Measurements from ENCODE around the gene OR5K4.
A peak's percentile ranks its signal among the peaks of the same experiment; 100 is the strongest.

The OR5K4 gene

GRCh38 chr3:98343647-98344507 is 9.8 kb upstream of the OR5K4 start:
- TF ChIP-seq, protein P1, sequence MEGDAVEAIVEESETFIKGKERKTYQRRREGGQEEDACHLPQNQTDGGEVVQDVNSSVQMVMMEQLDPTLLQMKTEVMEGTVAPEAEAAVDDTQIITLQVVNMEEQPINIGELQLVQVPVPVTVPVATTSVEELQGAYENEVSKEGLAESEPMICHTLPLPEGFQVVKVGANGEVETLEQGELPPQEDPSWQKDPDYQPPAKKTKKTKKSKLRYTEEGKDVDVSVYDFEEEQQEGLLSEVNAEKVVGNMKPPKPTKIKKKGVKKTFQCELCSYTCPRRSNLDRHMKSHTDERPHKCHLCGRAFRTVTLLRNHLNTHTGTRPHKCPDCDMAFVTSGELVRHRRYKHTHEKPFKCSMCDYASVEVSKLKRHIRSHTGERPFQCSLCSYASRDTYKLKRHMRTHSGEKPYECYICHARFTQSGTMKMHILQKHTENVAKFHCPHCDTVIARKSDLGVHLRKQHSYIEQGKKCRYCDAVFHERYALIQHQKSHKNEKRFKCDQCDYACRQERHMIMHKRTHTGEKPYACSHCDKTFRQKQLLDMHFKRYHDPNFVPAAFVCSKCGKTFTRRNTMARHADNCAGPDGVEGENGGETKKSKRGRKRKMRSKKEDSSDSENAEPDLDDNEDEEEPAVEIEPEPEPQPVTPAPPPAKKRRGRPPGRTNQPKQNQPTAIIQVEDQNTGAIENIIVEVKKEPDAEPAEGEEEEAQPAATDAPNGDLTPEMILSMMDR (conservative IDR thresholded peaks at IDR 0.05; ENCODE audit: low read depth, low read length): peak; percentile 80
- DNase-seq (ENCODE audit: low read depth): no peak
- H3K4me3 ChIP-seq (ENCODE audit: low read length): no peak overlapping the region

DNA sequence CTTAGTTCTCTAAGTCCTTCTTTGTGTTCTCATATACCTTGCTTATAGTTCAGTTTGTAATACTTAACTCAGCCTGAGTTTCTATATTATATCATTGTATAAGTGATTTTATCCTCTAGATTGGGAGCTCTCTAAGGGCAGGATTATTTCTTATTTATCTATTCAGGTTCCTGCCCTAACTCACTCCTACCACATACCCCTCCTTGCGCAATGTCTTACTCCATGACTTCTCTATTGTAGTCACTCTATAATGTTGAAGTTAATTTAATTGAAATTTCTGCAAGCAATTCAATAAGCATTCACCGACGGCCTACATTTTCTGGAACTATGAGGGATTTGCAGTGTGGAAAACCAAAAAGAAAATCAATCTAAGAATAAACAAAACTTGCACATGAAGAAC is 3.6 kb upstream of the OR5K4 start:
- no peak for DNase-seq (ENCODE audit: low read depth)
- H3K4me3 ChIP-seq (ENCODE audit: low read length): no peak overlapping the region
- TF ChIP-seq, protein P1 (conservative IDR thresholded peaks at IDR 0.05; ENCODE audit: low read depth, low read length): no peak

DNA sequence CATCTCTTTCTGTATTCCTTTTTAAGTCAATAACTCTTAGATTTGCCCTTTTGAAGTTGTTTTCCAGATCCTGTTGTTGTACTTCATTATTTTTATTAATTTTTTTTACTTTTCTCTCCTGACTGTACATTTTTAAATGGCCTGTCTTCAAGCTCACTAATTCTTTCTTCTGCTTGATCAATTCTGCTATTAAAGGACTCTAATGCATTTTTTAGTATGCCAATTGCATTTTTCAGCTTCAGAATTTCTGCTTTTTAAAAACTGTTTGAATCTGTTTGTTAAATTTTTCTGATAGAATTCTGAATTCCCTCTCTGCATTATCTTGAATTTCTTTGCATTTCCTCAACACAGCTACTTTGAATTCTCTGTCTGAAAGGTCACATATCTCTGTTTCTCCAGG is 5.6 kb downstream of the OR5K4 start:
- no peak overlapping the region for H3K4me3 ChIP-seq (ENCODE audit: low read length)
- no peak for DNase-seq (ENCODE audit: low read depth)
- TF ChIP-seq, protein P1 (conservative IDR thresholded peaks at IDR 0.05; ENCODE audit: low read depth, low read length): no peak

DNA sequence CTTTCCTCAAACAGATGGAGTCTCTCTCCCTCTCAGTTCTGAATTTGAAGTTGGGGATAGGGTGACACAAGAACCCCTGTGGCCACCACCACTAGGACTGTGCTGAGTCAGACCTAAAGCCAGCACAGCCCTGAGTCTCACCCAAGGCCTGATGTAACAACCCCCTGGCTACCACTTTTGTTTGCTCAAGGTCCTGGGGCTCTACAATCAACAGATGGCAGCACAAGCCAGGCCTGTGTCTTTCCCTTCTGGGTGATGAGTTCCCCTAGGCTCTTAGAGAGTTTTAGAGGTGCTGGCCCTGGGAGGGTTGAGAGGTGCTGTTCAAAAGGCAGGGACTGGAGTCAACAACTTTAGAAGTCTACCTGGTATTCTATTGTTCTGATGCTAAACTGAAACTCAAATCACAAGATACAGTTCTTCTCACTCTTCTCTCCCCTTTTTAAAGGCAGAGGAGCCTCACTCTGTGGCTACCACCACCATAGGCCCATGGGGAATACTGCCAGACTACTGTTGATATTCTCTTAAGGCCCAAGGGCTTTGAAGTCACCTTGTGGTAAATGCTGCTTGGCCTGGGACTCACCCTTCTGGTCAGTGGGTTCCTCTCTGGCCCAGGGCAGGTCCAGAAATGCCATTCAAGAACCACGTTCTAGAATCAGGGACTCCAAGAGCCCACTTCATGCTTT is 6.5 kb downstream of the OR5K4 start:
- no peak for DNase-seq (ENCODE audit: low read depth)
- TF ChIP-seq, protein P1 (conservative IDR thresholded peaks at IDR 0.05; ENCODE audit: low read depth, low read length): no peak
- no peak overlapping the region for H3K4me3 ChIP-seq (ENCODE audit: low read length)

DNA sequence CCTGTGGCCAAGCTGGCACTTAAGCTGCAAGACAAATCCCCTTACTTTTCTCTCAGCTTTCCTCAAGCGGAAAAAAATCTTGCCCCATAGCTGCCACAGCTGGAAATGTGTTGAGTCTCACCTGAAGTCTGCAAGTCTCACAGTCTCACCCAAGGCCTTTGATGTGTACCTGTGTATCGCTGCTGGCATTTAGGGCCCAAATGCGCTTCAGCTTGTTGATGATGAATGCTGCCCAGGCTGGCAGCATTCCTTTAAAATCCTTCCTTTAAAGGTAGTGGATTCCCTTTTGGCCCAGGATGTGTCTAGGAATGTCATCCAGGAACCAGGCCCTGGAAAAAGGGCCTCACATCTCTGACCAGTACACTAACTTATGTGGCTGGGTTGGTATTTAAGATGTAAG is 7.0 kb downstream of the OR5K4 start:
- TF ChIP-seq, protein P1 (conservative IDR thresholded peaks at IDR 0.05; ENCODE audit: low read depth, low read length): no peak
- no peak overlapping the region for H3K4me3 ChIP-seq (ENCODE audit: low read length)
- DNase-seq (ENCODE audit: low read depth): no peak

DNA sequence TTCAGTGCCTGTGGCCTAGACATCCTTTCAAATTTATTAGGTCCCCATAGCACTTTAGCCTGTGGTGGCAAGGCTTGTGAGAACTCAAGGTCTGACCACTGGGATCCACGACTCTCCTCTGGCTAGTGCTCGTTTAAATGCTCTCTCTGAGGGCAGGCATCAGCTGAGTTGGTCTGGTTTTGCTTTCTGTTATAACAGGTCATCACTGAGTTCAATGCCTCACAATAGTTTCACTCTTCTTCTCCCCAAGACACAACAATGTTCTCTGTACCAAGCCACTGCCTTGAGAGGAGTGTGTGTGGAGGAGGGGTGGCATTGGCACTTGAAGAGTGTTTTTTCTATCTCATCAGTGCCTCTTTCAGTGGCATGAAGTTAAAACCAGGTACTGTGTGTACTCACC is 7.6 kb downstream of the OR5K4 start:
- TF ChIP-seq, protein P1 (conservative IDR thresholded peaks at IDR 0.05; ENCODE audit: low read depth, low read length): no peak

More for the DNA sequence above, 7.6 kb downstream of the OR5K4 start:
- no peak overlapping the region for H3K4me3 ChIP-seq (ENCODE audit: low read length)
- no peak for DNase-seq (ENCODE audit: low read depth)

All from retinal pigment epithelial cell (primary cell).